NB4 (cell line): ENCODE results near the gene SRCAP.

Experiments used
- DNase-seq: peaks from one replicate; pipeline ENCODE4 v3.0.0; 2010; ENCODE audit warnings: low read depth
- H3K4me3 ChIP-seq: one replicate; pipeline ENCODE4 v1.5.1; 2011; ENCODE audit warnings: mild to moderate bottlenecking, low read depth, low read length, moderate library complexity
- CTCF ChIP-seq: IDR thresholded peaks from one replicate; pipeline ENCODE4 v1.5.1; 2012; ENCODE audit warnings: low read depth, low read length
- MAX ChIP-seq: IDR thresholded peaks from 2 replicates; pipeline ENCODE4 v1.6.1; 2011; ENCODE audit warnings: low read depth, low read length
- MYC ChIP-seq: IDR thresholded peaks from 2 replicates; pipeline ENCODE4 v1.6.1; 2011; ENCODE audit warnings: low read depth, low read length
- POLR2A ChIP-seq: IDR thresholded peaks from 2 replicates; pipeline ENCODE4 v1.6.1; 2011; ENCODE audit warnings: mild to moderate bottlenecking; ENCODE audit not compliant: insufficient read length; ENCODE audit errors: extremely low read depth

SRCAP gene

GRCh38 chr16:30766206-30766932, 67.4 kb downstream of the SRCAP start:
- TF ChIP-seq MAX: no peak
- no peak for TF ChIP-seq CTCF
- TF ChIP-seq MYC: no peak
- TF ChIP-seq POLR2A: no peak
- no peak overlapping the region for H3K4me3 ChIP-seq
- DNase-seq: no peak

- TF ChIP-seq CTCF (no peak), MYC (no peak), MAX (no peak), POLR2A (no peak)
- no peak for DNase-seq
- H3K4me3 ChIP-seq: no peak overlapping the region
Observed at GRCh38 chr16:30766933-30767284, 67.9 kb downstream of the SRCAP start.

GRCh38 chr16:30767767-30768465, 68.9 kb downstream of the SRCAP start:
- H3K4me3 ChIP-seq: no peak overlapping the region
- TF ChIP-seq CTCF (no peak), MAX (no peak), MYC (no peak), POLR2A (no peak)

GRCh38 chr16:30768583-30769181, 69.7 kb downstream of the SRCAP start:
- DNase-seq: no peak
- no peak for TF ChIP-seq MYC
- TF ChIP-seq POLR2A: no peak
- no peak for TF ChIP-seq MAX
- no peak for TF ChIP-seq CTCF

More at GRCh38 chr16:30767767-30768465, 68.9 kb downstream of the SRCAP start:
- no peak for DNase-seq

GRCh38 chr16:30769379-30770089, 70.6 kb downstream of the SRCAP start:
- no peak overlapping the region for H3K4me3 ChIP-seq
- no peak for DNase-seq
- no peak for TF ChIP-seq POLR2A
- no peak for TF ChIP-seq CTCF
- TF ChIP-seq MYC: no peak
- TF ChIP-seq MAX: no peak

More at GRCh38 chr16:30768583-30769181, 69.7 kb downstream of the SRCAP start:
- H3K4me3 ChIP-seq: no peak overlapping the region
